Panc1 (cell line): ENCODE results near the gene RABGAP1. TPM values are rescaled to one million over a fixed set of nuclear protein-coding genes. Genes with fewer than 3 reads are reported as not detected.
A peak's percentile ranks its signal among the peaks of the same experiment; 100 is the strongest.

ENCODE experiments used
- ATAC-seq: fragments of 200-7000 bp; cut with Tn5 transposase; 2 replicates; pipeline ENCODE4 v1.9.1; 2020; ENCODE audit warnings: mild to moderate bottlenecking, moderate library complexity
- BruUV-seq: library from RNA; stranded (reverse); fragments of 400-500 nt; replicated peaks from 2 replicates; lab custom pipeline; 2021; lab: Mats Ljungman, UMichigan
- CTCF ChIA-PET: fragments of 300-600 bp; sonication (Branson Sonifier 250); formaldehyde crosslinking; loops from one replicate; lab custom pipeline; 2022; ENCODE audit warnings: antibody characterized with exemption; lab: Charles Lee
- POLR2A ChIA-PET: fragments of 300-600 bp; sonication (Branson Sonifier 250); formaldehyde crosslinking; loops from one replicate; lab custom pipeline; 2022; ENCODE audit warnings: antibody characterized with exemption; lab: Charles Lee
- DNase-seq: peaks from one replicate; pipeline ENCODE4 v3.0.0-alpha.2; 2010; ENCODE audit warnings: low read depth, low spot score
- H3K27ac ChIP-seq: 2 replicates; pipeline ENCODE4 v1.5.1; 2011; ENCODE audit warnings: mild to moderate bottlenecking, low read length, inconsistent platforms
- H3K27me3 ChIP-seq: fragments of 200-500 bp; sonication (Bioruptor generic); 2 replicates; pipeline ENCODE4 v1.6.0; 2014; ENCODE audit warnings: low read length, inconsistent platforms; ENCODE audit not compliant: control insufficient read depth, insufficient read depth
- H3K36me3 ChIP-seq: fragments of 200-500 bp; sonication (Bioruptor generic); 2 replicates; pipeline ENCODE4 v1.5.1; 2014; ENCODE audit warnings: inconsistent platforms, mild to moderate bottlenecking, low read length, moderate library complexity; ENCODE audit not compliant: control insufficient read depth, insufficient read depth
- H3K4me1 ChIP-seq: 2 replicates; pipeline ENCODE4 v1.5.1; 2011; ENCODE audit warnings: inconsistent platforms, mild to moderate bottlenecking, low read length, moderate library complexity; ENCODE audit not compliant: control insufficient read depth, insufficient read depth
- H3K4me3 ChIP-seq, 2 experiments: 2 replicates each; pipeline ENCODE4 v1.5.1; 2011 to 2012; ENCODE audit warnings: low read depth in 2 of 2, low read length in 2 of 2, mild to moderate bottlenecking in 2 of 2, inconsistent platforms in 1 of 2, moderate library complexity in 1 of 2
- H3K9me3 ChIP-seq: fragments of 200-500 bp; sonication (Bioruptor generic); 2 replicates; pipeline ENCODE4 v1.5.1; 2014; ENCODE audit warnings: low read depth, mild to moderate bottlenecking, inconsistent platforms, low read length, moderate library complexity; ENCODE audit not compliant: control insufficient read depth, insufficient read depth
- CTCF ChIP-seq: fragments of 450-650 bp; IDR thresholded peaks from 2 replicates; pipeline ENCODE4 v1.5.1; 2017; ENCODE audit warnings: mild to moderate bottlenecking
- POLR2AphosphoS5 ChIP-seq: IDR thresholded peaks from 2 replicates; pipeline ENCODE4 v1.6.1; 2012; ENCODE audit warnings: mild to moderate bottlenecking, low read depth, low read length, moderate library complexity
- SIN3A ChIP-seq: IDR thresholded peaks from 2 replicates; pipeline ENCODE4 v1.6.1; 2012; ENCODE audit warnings: low read depth, mild to moderate bottlenecking, low read length, moderate library complexity, borderline replicate concordance; ENCODE audit not compliant: insufficient read depth
- TCF7L2 ChIP-seq: IDR thresholded peaks from 2 replicates; pipeline ENCODE4 v1.6.1; 2011; ENCODE audit warnings: mild to moderate bottlenecking, low read depth, low read length, inconsistent platforms
- in situ Hi-C: cut with HindIII; loops from 2 replicates; pipeline ENCODE4 v1.10.0; 2016; ENCODE audit warnings: low sequenced_read_pairs, low pct_unique_long_range_greater_than_20kb
- intact Hi-C: fragments of 100-400 bp; cut with micrococcal nuclease; formaldehyde crosslinking; loops from one replicate; pipeline ENCODE4 v1.10.0; 2022; ENCODE audit not compliant: unreplicated experiment
- total RNA-seq: library from RNA; stranded (reverse); gene quantifications from one replicate; pipeline ENCODE4 v1.2.1, GENCODE V29; 2021; ENCODE audit not compliant: unreplicated experiment
- TF ChIP-seq, protein P1 (sequence below), 2 experiments: IDR thresholded peaks; 2 replicates each; pipeline ENCODE4 v1.6.1; 2011 to 2012; ENCODE audit warnings: low read depth in 2 of 2, control low read depth in 1 of 2, low read length in 1 of 2, mild to moderate bottlenecking in 1 of 2, moderate library complexity in 1 of 2; ENCODE audit not compliant: insufficient read depth in 1 of 2

RABGAP1 gene
- total RNA-seq, 1 experiment from 2014 or later: 41.4 TPM

DNA sequence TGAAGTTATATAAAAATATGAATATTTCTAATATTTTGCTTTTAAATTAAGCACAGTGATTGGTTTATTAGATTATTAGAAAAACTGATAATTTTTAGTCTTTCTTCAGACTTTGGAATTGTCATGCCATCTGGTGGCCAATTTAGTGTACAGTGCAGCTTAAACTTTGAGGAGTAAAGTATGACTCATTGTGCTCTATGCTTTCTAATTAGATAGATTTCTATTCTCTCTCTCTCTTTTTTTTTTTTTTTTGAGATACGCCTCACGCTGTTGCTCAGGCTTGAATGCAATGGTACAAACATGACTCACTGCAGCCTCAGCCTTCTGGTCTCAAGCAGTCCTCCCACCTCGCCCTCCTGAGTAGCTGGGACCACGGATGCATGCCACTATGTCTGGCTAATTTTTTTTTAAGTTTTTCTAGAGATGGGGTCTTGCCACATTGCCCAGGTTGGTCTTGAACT is 50.6 kb downstream of the RABGAP1 start:
- no TSS peak for BruUV-seq
- Histone ChIP-seq H3K9me3 (no peaks in the 10 kb centered on the region), H3K27me3 (no peaks in the 10 kb centered on the region), H3K4me1 (no peaks in the 10 kb centered on the region), H3K36me3 (peaks cover 14% of the 10 kb centered on the region; the same call in 1 of the 2 replicates), H3K4me3 (no peak overlapping the region), H3K27ac (no peak overlapping the region)
- CTCF ChIA-PET: interaction anchor here (0.6 to 0.7 kb wide), 6 partner anchors 11 to 892 kb away, joined by 3 to 8 read pairs (median 4); no protein-coding TSS in a partner anchor
- DNase-seq (peak; percentile 13), ATAC-seq (peak; percentile 60; the same call in 1 of the 2 replicates)
- POLR2A ChIA-PET: interaction anchor here (0.7 kb wide), 1 partner anchor 693 kb away, joined by 10 read pairs; no protein-coding TSS in a partner anchor
- in situ Hi-C loops: no loop called here
- peak; percentile 64 for TF ChIP-seq CTCF
- TF ChIP-seq, protein P1, sequence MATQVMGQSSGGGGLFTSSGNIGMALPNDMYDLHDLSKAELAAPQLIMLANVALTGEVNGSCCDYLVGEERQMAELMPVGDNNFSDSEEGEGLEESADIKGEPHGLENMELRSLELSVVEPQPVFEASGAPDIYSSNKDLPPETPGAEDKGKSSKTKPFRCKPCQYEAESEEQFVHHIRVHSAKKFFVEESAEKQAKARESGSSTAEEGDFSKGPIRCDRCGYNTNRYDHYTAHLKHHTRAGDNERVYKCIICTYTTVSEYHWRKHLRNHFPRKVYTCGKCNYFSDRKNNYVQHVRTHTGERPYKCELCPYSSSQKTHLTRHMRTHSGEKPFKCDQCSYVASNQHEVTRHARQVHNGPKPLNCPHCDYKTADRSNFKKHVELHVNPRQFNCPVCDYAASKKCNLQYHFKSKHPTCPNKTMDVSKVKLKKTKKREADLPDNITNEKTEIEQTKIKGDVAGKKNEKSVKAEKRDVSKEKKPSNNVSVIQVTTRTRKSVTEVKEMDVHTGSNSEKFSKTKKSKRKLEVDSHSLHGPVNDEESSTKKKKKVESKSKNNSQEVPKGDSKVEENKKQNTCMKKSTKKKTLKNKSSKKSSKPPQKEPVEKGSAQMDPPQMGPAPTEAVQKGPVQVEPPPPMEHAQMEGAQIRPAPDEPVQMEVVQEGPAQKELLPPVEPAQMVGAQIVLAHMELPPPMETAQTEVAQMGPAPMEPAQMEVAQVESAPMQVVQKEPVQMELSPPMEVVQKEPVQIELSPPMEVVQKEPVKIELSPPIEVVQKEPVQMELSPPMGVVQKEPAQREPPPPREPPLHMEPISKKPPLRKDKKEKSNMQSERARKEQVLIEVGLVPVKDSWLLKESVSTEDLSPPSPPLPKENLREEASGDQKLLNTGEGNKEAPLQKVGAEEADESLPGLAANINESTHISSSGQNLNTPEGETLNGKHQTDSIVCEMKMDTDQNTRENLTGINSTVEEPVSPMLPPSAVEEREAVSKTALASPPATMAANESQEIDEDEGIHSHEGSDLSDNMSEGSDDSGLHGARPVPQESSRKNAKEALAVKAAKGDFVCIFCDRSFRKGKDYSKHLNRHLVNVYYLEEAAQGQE (IDR thresholded peaks at IDR 0.05; ENCODE audit: insufficient read depth in 1 of 2, low read depth in 2 of 2, low read length in 1 of 2): no peak
- intact Hi-C loops: no loop called here

DNA sequence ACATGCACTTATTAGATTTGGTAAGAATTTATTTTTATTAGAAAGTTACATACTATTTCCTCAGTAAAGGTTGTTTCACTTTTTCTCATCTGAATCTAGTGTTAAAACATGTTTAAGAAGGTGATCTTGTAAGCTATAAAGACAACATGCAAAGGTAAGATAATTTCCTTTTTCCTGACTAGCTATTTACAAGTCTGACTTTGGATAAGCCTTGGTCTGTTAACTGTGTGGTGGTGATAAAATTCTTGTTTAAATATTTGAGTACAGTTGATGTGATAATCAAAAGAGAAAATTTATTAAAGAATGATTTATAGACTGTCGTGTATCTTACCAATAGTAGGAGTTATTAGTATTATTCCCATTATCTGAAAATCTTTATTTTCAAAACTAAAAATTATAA is 55.8 kb downstream of the RABGAP1 start:
- POLR2A ChIA-PET: interaction anchor here (0.6 kb wide), 1 partner anchor 20 kb away, joined by 3 read pairs; no protein-coding TSS in a partner anchor
- H3K27me3 ChIP-seq: no peaks in the 10 kb centered on the region
- H3K27ac ChIP-seq: no peak overlapping the region
- CTCF ChIA-PET: no interaction called here
- H3K4me1 ChIP-seq: no peaks in the 10 kb centered on the region
- H3K36me3 ChIP-seq: peaks cover 19% of the 10 kb centered on the region; the same call in 1 of the 2 replicates
- TF ChIP-seq, protein P1 (IDR thresholded peaks at IDR 0.05; ENCODE audit: insufficient read depth in 1 of 2, low read depth in 2 of 2, low read length in 1 of 2): no peak
- TF ChIP-seq TCF7L2: no peak
- TF ChIP-seq CTCF: no peak
- TF ChIP-seq SIN3A: no peak
- no peak for TF ChIP-seq POLR2AphosphoS5
- no peaks in the 10 kb centered on the region for H3K9me3 ChIP-seq
- BruUV-seq: no TSS peak
- intact Hi-C loops (no loop called here), in situ Hi-C loops (no loop called here)
- no peak for DNase-seq
- no peak for ATAC-seq
- no peak overlapping the region for H3K4me3 ChIP-seq
